Glutamatergic neuron (in vitro differentiated cells): ENCODE measurements around the gene GABARAPL2. TPM values are rescaled to one million over a fixed set of nuclear protein-coding genes. Genes with fewer than 3 reads are reported as not detected.

ENCODE experiments used
- DNase-seq: peaks from one replicate; pipeline ENCODE4 v3.0.0; 2022
- H3K27ac Mint-ChIP-seq: one replicate; pipeline ENCODE4 v1.8.0; 2020; ENCODE audit warnings: mild to moderate bottlenecking, mixed read lengths, inconsistent platforms; ENCODE audit not compliant: unreplicated experiment
- H3K27me3 Mint-ChIP-seq: one replicate; pipeline ENCODE4 v1.8.0; 2020; ENCODE audit warnings: mild to moderate bottlenecking, moderate library complexity, mixed read lengths, inconsistent platforms; ENCODE audit not compliant: unreplicated experiment
- H3K36me3 Mint-ChIP-seq: one replicate; pipeline ENCODE4 v1.8.0; 2020; ENCODE audit warnings: mild to moderate bottlenecking, mixed read lengths, inconsistent platforms; ENCODE audit not compliant: unreplicated experiment
- H3K4me1 Mint-ChIP-seq: one replicate; pipeline ENCODE4 v1.8.0; 2020; ENCODE audit warnings: mild to moderate bottlenecking, low read depth, mixed read lengths, inconsistent platforms; ENCODE audit not compliant: unreplicated experiment
- H3K4me3 Mint-ChIP-seq: one replicate; pipeline ENCODE4 v1.8.0; 2020; ENCODE audit warnings: mild to moderate bottlenecking, mixed read lengths, inconsistent platforms; ENCODE audit not compliant: unreplicated experiment
- H3K9me3 Mint-ChIP-seq: one replicate; pipeline ENCODE4 v1.8.0; 2020; ENCODE audit warnings: mild to moderate bottlenecking, moderate library complexity, mixed read lengths, inconsistent platforms; ENCODE audit not compliant: unreplicated experiment
- CTCF ChIP-seq: fragments of 200-600 bp; sonication (generic); IDR thresholded peaks from one replicate; pipeline ENCODE4 v1.5.0; 2021; ENCODE audit not compliant: partially characterized antibody, unreplicated experiment
- total RNA-seq: library from RNA; stranded (reverse); fragmentation: NEBNext Ultra II Directional; extraction: Animal tissue kit (Norgen Biotek cat#: 25700); gene quantifications from one replicate; pipeline ENCODE4 v1.2.1, GENCODE V29; 2021; ENCODE audit not compliant: unreplicated experiment

Gene GABARAPL2
- total RNA-seq, 1 donor from 2014 or later = 208 TPM

GRCh38 chr16:75620326-75621169 is 54.4 kb downstream of the GABARAPL2 start:
- peak overlapping the region; percentile 72 for H3K4me3 Mint-ChIP-seq
- H3K27ac Mint-ChIP-seq = peak overlapping the region; percentile 59
- H3K36me3 Mint-ChIP-seq = no peaks in the 10 kb centered on the region
- peaks cover 1% of the 10 kb centered on the region for H3K9me3 Mint-ChIP-seq
- DNase-seq = no peak
- peaks cover 4% of the 10 kb centered on the region for H3K27me3 Mint-ChIP-seq
- H3K4me1 Mint-ChIP-seq = peaks cover 10% of the 10 kb centered on the region
- no peak for TF ChIP-seq CTCF

GRCh38 chr16:75621170-75621477 is 54.9 kb downstream of the GABARAPL2 start:
- no peak for DNase-seq
- TF ChIP-seq CTCF = no peak
- Mint-ChIP-seq H3K4me3 (peak overlapping the region; percentile 72), H3K9me3 (peaks cover 3% of the 10 kb centered on the region), H3K27ac (peak overlapping the region; percentile 59), H3K4me1 (peaks cover 10% of the 10 kb centered on the region), H3K27me3 (peaks cover 4% of the 10 kb centered on the region), H3K36me3 (no peaks in the 10 kb centered on the region)

GRCh38 chr16:75622761-75623605 is 56.8 kb downstream of the GABARAPL2 start, which contains the start of gene ADAT1:
TSS of gene ADAT1 (minus strand) at chr16:75623281. CDS start at chr16:75620799, 2,482 bp downstream.
- Mint-ChIP-seq H3K9me3 (peaks cover 3% of the 10 kb centered on the region), H3K36me3 (no peaks in the 10 kb centered on the region), H3K4me3 (peak within 1 kb of the TSS; percentile 95), H3K4me1 (peaks cover 10% of the 10 kb centered on the region), H3K27me3 (peaks cover 4% of the 10 kb centered on the region), H3K27ac (peak within 1 kb of the TSS; percentile 97)
- no peak for TF ChIP-seq CTCF
- DNase-seq = peak; percentile 98

- H3K4me1 Mint-ChIP-seq = peaks cover 10% of the 10 kb centered on the region
- no peak for DNase-seq
- H3K27me3 Mint-ChIP-seq = peaks cover 2% of the 10 kb centered on the region
- H3K36me3 Mint-ChIP-seq = no peaks in the 10 kb centered on the region
- no peak overlapping the region for H3K27ac Mint-ChIP-seq
- no peak for TF ChIP-seq CTCF
- no peak overlapping the region for H3K4me3 Mint-ChIP-seq
- H3K9me3 Mint-ChIP-seq = peaks cover 3% of the 10 kb centered on the region
Observed at GRCh38 chr16:75624921-75625334, 58.7 kb downstream of the GABARAPL2 start.
